Measurements from ENCODE around the gene PPM1D. TPM values are rescaled to one million over a fixed set of nuclear protein-coding genes. Genes with fewer than 3 reads are reported as not detected.

The PPM1D gene
- total RNA-seq, 2 experiments from 2014 or later = 9.1 to 16.5 TPM

- Histone ChIP-seq H3K9me3 (ENCODE audit: low read length) (no peaks in the 10 kb centered on the region), H3K9me2 (ENCODE audit: insufficient read depth, low read length) (no peaks in the 10 kb centered on the region), H3K79me2 (ENCODE audit: insufficient read depth, low read depth, low read length) (peaks cover 32% of the 10 kb centered on the region), H3K4me2 (ENCODE audit: low read length) (peak overlapping the region; percentile 83; the same call in 1 of the 2 replicates), H3K4me1 (ENCODE audit: insufficient read depth, low read length, poor library complexity, severe bottlenecking) (peaks cover 23% of the 10 kb centered on the region), H2AFZ (ENCODE audit: low read length) (peak overlapping the region; percentile 29; the same call in 1 of the 2 replicates), H3K36me3 (ENCODE audit: insufficient read depth, low read length) (no peaks in the 10 kb centered on the region), H4K20me1 (ENCODE audit: insufficient read depth, low read length) (peaks cover 20% of the 10 kb centered on the region), H3K4me3 (ENCODE audit: low read depth, low read length, poor library complexity, severe bottlenecking) (no peak overlapping the region), H3K27ac (ENCODE audit: low read depth, low read length, poor library complexity, severe bottlenecking) (no peak overlapping the region)
- BruUV-seq (replicated peaks) = no TSS peak
- intact Hi-C loops (cut with micrococcal nuclease; ENCODE audit: unreplicated experiment) = no loop called here
- no peak for DNase-seq (ENCODE audit: low spot score)
- TF ChIP-seq EZH2phosphoT487 (IDR thresholded peaks at IDR 0.05; ENCODE audit: borderline replicate concordance, low read depth, low read length) = no peak
- POLR2A ChIA-PET = interaction anchor here (0.6 to 0.7 kb wide), 2 partner anchors 64 to 1034 kb away, joined by 3 read pairs; no protein-coding TSS in a partner anchor
- CTCF ChIA-PET (ENCODE audit: unreplicated experiment) = no interaction called here
Measured at GRCh38 chr17:60598001-60598736, 1.8 kb upstream of the PPM1D start.

- DNase-seq (ENCODE audit: low spot score) = no peak
- Histone ChIP-seq H3K4me1 (ENCODE audit: insufficient read depth, low read length, poor library complexity, severe bottlenecking) (peaks cover 25% of the 10 kb centered on the region), H3K27ac (ENCODE audit: low read depth, low read length, poor library complexity, severe bottlenecking) (peak overlapping the region; percentile 78), H4K20me1 (ENCODE audit: insufficient read depth, low read length) (peaks cover 27% of the 10 kb centered on the region), H3K9me2 (ENCODE audit: insufficient read depth, low read length) (no peaks in the 10 kb centered on the region), H3K4me3 (ENCODE audit: low read depth, low read length, poor library complexity, severe bottlenecking) (peak overlapping the region; percentile 86), H2AFZ (ENCODE audit: low read length) (peak overlapping the region; percentile 87), H3K36me3 (ENCODE audit: insufficient read depth, low read length) (no peaks in the 10 kb centered on the region), H3K9me3 (ENCODE audit: low read length) (no peaks in the 10 kb centered on the region), H3K4me2 (ENCODE audit: low read length) (peak overlapping the region; percentile 83), H3K79me2 (ENCODE audit: insufficient read depth, low read depth, low read length) (peaks cover 42% of the 10 kb centered on the region)
- ChIA-PET POLR2A (interaction anchor here (0.6 to 1.4 kb wide), 10 partner anchors 9 to 510 kb away, joined by 3 to 7 read pairs (median 3); no protein-coding TSS in a partner anchor), CTCF (ENCODE audit: unreplicated experiment) (interaction anchor here (0.6 to 0.9 kb wide), 2 partner anchors 12 to 1399 kb away, joined by 3 to 4 read pairs; no protein-coding TSS in a partner anchor)
- TSS peak; percentile 97 for BruUV-seq (replicated peaks)
- no peak for TF ChIP-seq CTCF (conservative IDR thresholded peaks at IDR 0.05; ENCODE audit: low read length)
- no peak for TF ChIP-seq EZH2phosphoT487 (IDR thresholded peaks at IDR 0.05; ENCODE audit: borderline replicate concordance, low read depth, low read length)
- intact Hi-C loops (cut with micrococcal nuclease; ENCODE audit: unreplicated experiment) = no loop called here
Measured at GRCh38 chr17:60599220-60599619, 773 bp upstream of the PPM1D start.

GRCh38 chr17:60600490-60601446, 775 bp downstream of the PPM1D start:
- POLR2A ChIA-PET = interaction anchor here (0.7 to 1.4 kb wide), 4 partner anchors 8 to 45 kb away, joined by 3 to 7 read pairs (median 3); no protein-coding TSS in a partner anchor
- CTCF ChIA-PET (ENCODE audit: unreplicated experiment) = no interaction called here
- H3K4me1 ChIP-seq (ENCODE audit: insufficient read depth, low read length, poor library complexity, severe bottlenecking) = peaks cover 26% of the 10 kb centered on the region
- peaks cover 58% of the 10 kb centered on the region for H3K79me2 ChIP-seq (ENCODE audit: insufficient read depth, low read depth, low read length)
- TF ChIP-seq CTCF (conservative IDR thresholded peaks at IDR 0.05; ENCODE audit: low read length) (peak; percentile 86), EZH2phosphoT487 (IDR thresholded peaks at IDR 0.05; ENCODE audit: borderline replicate concordance, low read depth, low read length) (no peak)
- peak overlapping the region; percentile 68 for H3K27ac ChIP-seq (ENCODE audit: low read depth, low read length, poor library complexity, severe bottlenecking)
- peaks cover 29% of the 10 kb centered on the region for H4K20me1 ChIP-seq (ENCODE audit: insufficient read depth, low read length)
- H3K4me3 ChIP-seq (ENCODE audit: low read depth, low read length, poor library complexity, severe bottlenecking) = peak overlapping the region; percentile 86
- H3K9me3 ChIP-seq (ENCODE audit: low read length) = no peaks in the 10 kb centered on the region
- H3K36me3 ChIP-seq (ENCODE audit: insufficient read depth, low read length) = no peaks in the 10 kb centered on the region
- BruUV-seq (replicated peaks) = no TSS peak
- peak; percentile 77 for DNase-seq (ENCODE audit: low spot score)
- no peaks in the 10 kb centered on the region for H3K9me2 ChIP-seq (ENCODE audit: insufficient read depth, low read length)
- H3K4me2 ChIP-seq (ENCODE audit: low read length) = peak overlapping the region; percentile 89
- peak overlapping the region; percentile 51; the same call in 1 of the 2 replicates for H2AFZ ChIP-seq (ENCODE audit: low read length)
- intact Hi-C loops (cut with micrococcal nuclease; ENCODE audit: unreplicated experiment) = loop anchor here (2.0 to 5.0 kb wide), 2 partner anchors 37 to 76 kb away; partner anchors contain the start of gene BCAS3
